GM21723 (cell line): ENCODE results near the gene NT5C1B.
A peak's percentile ranks its signal among the peaks of the same experiment; 100 is the strongest.

Experiments used
- ATAC-seq: cut with Tn5 transposase; IDR thresholded peaks from one replicate; pipeline ENCODE4 v1.9.1; 2021; ENCODE audit warnings: mild to moderate bottlenecking, moderate library complexity; ENCODE audit not compliant: unreplicated experiment

Gene NT5C1B

GRCh38 chr2:18600255-18600613 is 10.9 kb upstream of the NT5C1B start:
- ATAC-seq, result peak; percentile 67

- ATAC-seq, result no peak
These were observed 10.3 kb upstream of the NT5C1B start for GRCh38 chr2:18599509-18600254.

GRCh38 chr2:18598848-18599484 is 9.6 kb upstream of the NT5C1B start:
- ATAC-seq, result no peak

GRCh38 chr2:18597618-18598017 is 8.2 kb upstream of the NT5C1B start:
- ATAC-seq, result no peak

- ATAC-seq, result no peak
These were observed 7.6 kb upstream of the NT5C1B start for GRCh38 chr2:18596993-18597392.

- no peak for ATAC-seq
These were observed 4.1 kb upstream of the NT5C1B start for GRCh38 chr2:18593496-18593895.

- ATAC-seq, result no peak
These were observed 3.0 kb upstream of the NT5C1B start for GRCh38 chr2:18592372-18592771.

- ATAC-seq, result no peak
These were observed 567 bp downstream of the NT5C1B start for GRCh38 chr2:18588802-18589201.

GRCh38 chr2:18588049-18588448 is 1.3 kb downstream of the NT5C1B start:
- no peak for ATAC-seq

GRCh38 chr2:18585526-18585925 is 3.8 kb downstream of the NT5C1B start:
- ATAC-seq, result no peak

GRCh38 chr2:18584608-18584954 is 4.8 kb downstream of the NT5C1B start:
- no peak for ATAC-seq

GRCh38 chr2:18583905-18584607 is 5.3 kb downstream of the NT5C1B start:
- no peak for ATAC-seq

GRCh38 chr2:18580606-18581005 is 8.8 kb downstream of the NT5C1B start:
- no peak for ATAC-seq

GRCh38 chr2:18578033-18578432 is 11.3 kb downstream of the NT5C1B start:
- no peak for ATAC-seq

- no peak for ATAC-seq
These were observed 23.1 kb downstream of the NT5C1B start for GRCh38 chr2:18566145-18566769.

GRCh38 chr2:18560797-18561085 is 28.6 kb downstream of the NT5C1B start:
- peak; percentile 4 for ATAC-seq

- ATAC-seq, result peak; percentile 95
These were observed 29.2 kb downstream of the NT5C1B start, which contains the start of gene RDH14 for GRCh38 chr2:18560031-18560796. TSS of gene RDH14 (minus strand) at chr2:18560653. CDS start at chr2:18560572, 81 bp downstream.

GRCh38 chr2:18559531-18560030 is 29.8 kb downstream of the NT5C1B start:
- no peak for ATAC-seq

- no peak for ATAC-seq
These were observed 30.9 kb downstream of the NT5C1B start for GRCh38 chr2:18558458-18558857.

- no peak for ATAC-seq
These were observed 32.2 kb downstream of the NT5C1B start for GRCh38 chr2:18557121-18557520.
